HG02943 (cell line): Measurements from ENCODE around the gene LARP4B.

Experiments used
- ATAC-seq: cut with Tn5 transposase; IDR thresholded peaks from one replicate; pipeline ENCODE4 v1.9.1; 2021; ENCODE audit warnings: mild to moderate bottlenecking, low read depth, moderate library complexity; ENCODE audit not compliant: unreplicated experiment

Gene LARP4B

GRCh38 chr10:812787-813186 is 118.7 kb downstream of the LARP4B start:
- no peak for ATAC-seq

GRCh38 chr10:811379-812175 is 119.9 kb downstream of the LARP4B start:
- no peak for ATAC-seq

GRCh38 chr10:810351-810846 is 121.1 kb downstream of the LARP4B start:
- no peak for ATAC-seq

- ATAC-seq: no peak
Measured at GRCh38 chr10:809671-810350, 121.7 kb downstream of the LARP4B start.

DNA sequence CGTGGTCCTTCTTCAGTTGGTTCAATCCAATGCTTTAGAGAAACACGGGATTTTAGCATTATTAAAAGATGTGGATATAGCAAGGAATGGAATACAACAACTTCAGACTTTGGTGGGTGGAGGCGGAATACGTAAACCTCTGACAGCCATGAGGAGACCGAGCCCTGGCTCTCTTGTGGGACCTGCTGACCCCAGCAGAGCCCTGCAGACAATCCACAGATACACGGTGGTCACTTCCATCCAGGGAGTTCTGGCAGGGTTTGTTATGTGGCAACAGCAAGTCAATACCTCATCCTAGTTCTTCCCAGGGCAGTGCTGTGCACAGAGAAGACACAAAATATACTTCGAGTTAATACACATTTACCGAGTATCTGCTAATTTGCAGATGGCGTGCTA is 123.5 kb downstream of the LARP4B start:
- no peak for ATAC-seq

DNA sequence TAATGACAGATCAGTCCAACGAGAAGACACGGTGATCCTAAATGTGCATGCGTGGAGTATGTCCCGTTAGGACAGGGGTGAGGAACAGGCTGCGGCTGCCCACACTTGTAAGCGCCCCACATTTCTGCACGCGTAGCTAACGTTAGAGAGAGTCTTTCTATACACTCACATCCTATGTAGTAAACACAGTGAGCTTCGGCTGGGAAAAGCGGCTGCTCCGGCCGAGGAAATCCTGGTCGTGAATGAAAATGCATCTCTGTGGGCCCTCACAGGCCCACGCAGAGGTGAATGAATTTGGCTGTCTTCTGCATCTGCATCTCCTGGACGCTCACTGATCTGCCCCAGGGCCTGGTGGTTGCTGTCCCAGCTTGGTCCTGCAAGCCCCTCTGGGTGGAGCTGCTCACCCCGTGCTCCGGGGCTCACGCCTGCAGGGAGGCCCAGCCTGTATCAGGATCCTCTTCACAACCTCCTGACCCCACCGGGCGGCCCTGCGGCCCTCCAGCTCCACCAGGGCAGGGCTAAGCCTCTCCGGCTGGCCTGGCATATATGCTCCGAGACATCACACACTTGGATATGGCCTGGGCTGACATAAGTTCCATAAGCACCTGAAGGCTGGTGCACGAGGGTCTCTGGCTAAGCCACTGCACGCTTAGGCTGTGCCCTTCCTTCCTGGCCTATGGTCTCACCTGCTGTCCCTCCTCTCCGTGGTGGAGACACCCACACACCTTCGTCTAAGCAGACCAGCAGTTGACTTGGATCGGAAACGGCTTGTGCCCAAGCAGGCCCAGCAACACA is 124.1 kb downstream of the LARP4B start:
- ATAC-seq: no peak

DNA sequence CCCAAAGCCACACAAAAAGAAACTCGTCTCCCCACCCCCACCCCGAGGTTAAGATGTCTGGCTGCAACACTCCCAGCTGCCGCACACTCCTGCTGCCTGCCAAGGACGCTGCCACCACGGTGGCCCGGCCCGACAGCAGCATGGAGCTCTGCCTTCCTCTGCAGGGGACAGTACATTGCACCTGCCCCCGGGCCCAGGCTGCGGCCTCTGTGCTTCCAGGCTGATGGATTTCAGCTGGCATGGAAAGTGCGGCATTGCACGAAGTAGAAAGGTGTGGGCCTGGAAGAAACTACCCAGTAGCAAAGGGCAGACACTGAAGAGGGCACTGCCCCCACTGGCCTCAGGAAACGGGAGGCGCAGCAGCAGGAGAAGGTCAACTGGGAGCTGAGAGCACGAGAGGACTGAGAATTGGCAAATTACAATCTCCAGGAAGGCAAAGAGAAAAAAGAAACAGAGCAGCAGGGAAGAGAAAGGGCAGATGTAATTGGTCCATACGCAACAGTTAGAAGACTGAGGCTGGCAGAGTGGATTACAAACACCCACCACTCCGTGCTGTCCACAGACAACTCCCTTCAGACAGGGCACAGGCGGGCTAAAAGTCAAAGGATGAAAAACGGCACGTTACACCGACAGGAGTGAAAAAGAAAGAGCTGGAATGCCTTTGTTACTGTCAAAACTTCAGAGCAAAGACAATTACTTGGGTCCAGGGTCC is 124.9 kb downstream of the LARP4B start:
- ATAC-seq: no peak

DNA sequence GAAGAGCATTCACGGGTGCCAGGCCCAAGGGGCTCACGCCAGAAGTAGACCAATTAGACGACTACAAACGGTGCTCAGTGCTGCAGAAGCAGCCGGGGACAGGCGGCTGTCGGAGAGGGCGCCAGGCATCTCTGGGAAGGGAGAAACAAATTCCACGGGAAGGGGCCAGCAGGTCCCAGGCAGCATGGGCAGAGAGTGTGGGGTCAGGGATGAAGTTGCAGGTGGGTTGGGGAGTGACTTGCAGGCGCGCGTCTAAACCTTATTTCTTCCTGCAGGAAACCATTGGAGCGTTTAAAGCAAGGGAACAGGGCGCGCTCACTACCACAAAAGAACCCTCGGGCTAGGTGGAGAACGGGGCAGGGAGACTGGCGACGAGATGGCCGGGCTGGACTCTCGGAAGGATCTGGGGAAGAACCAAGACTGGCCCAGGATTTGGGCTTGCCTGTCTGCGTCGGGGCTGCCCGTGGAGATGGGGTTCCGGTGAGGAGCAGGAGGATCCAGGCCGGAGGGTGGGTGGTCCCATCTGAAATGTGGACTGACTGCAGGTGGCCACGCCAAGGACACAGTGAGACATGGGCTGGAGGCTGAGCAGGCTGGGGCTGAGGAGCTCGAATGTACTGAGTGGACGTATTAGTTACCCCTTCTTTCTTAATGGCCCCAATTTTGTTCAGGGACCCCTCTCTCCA is 125.7 kb downstream of the LARP4B start:
- ATAC-seq: no peak

- ATAC-seq: no peak
Measured at GRCh38 chr10:804787-805619, 126.5 kb downstream of the LARP4B start.

- ATAC-seq: no peak
Measured at GRCh38 chr10:804191-804781, 127.2 kb downstream of the LARP4B start.

- no peak for ATAC-seq
Measured at GRCh38 chr10:803041-803741, 128.3 kb downstream of the LARP4B start.

- no peak for ATAC-seq
Measured at GRCh38 chr10:802506-802905, 129.0 kb downstream of the LARP4B start.

DNA sequence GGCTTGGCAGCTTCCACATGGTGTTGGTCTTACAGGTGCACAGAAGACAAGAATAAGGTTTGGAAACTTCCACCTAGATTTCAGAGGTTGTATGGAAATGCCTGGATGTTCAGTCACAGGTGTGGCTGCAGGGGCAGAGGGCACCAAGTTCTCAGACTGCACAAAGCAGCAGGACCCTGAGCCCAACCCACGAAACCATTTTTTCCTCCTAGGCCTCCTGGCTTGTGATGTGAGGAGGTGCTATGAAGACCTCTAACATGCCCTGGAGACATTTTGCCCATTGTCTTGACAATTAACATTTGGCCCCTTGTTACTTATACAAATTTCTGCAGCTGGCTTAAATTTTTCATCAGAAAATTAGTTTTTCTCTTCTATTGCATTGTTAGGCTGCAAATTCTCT is 134.3 kb downstream of the LARP4B start:
- no peak for ATAC-seq

- ATAC-seq: no peak
Measured at GRCh38 chr10:796233-796632, 135.3 kb downstream of the LARP4B start.

- no peak for ATAC-seq
Measured at GRCh38 chr10:794382-794956, 137.0 kb downstream of the LARP4B start.

DNA sequence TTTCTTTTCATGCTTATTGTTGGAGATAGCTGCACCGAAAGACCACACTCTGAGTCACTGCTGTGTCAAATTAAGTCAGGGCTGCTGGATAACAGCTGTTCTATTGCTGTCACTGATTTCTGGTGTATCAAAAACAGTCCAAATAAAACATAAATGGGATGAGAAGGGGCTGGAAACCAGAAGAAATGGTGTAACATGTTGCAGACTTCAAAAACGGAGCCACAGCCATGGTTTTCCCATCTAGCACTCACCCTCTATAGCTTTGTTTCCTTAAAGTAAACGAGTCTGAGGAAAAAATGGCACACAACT is 138.8 kb downstream of the LARP4B start:
- ATAC-seq: no peak

GRCh38 chr10:792083-792791 is 139.3 kb downstream of the LARP4B start:
- no peak for ATAC-seq
